PC-9 (cell line): ENCODE measurements around the gene PLEKHH2. TPM values are rescaled to one million over a fixed set of nuclear protein-coding genes. Genes with fewer than 3 reads are reported as not detected.

Experiments
- BruUV-seq: library from RNA; stranded (reverse); fragments of 400-500 nt; replicated peaks from 2 replicates; lab custom pipeline; 2021; lab: Mats Ljungman, UMichigan
- CTCF ChIA-PET: fragments of 300-600 bp; sonication (Branson Sonifier 250); formaldehyde crosslinking; loops from one replicate; lab custom pipeline; 2022; ENCODE audit warnings: antibody characterized with exemption; lab: Charles Lee
- POLR2A ChIA-PET: fragments of 300-600 bp; sonication (Branson Sonifier 250); formaldehyde crosslinking; loops from one replicate; lab custom pipeline; 2022; ENCODE audit warnings: antibody characterized with exemption; ENCODE audit not compliant: unreplicated experiment; lab: Charles Lee
- DNase-seq, 2 experiments: peaks; one replicate each; pipeline versions ENCODE4 v3.0.0 to v3.0.0-alpha.2; 2015 to 2022; ENCODE audit warnings: mixed read lengths in 1 of 2
- H2AFZ ChIP-seq: fragments of 200-600 bp; sonication (generic); 2 replicates; pipeline ENCODE4 v1.8.1; 2017; ENCODE audit warnings: antibody characterized with exemption
- H3F3A ChIP-seq: fragments of 200-600 bp; sonication (generic); 2 replicates; pipeline ENCODE4 v1.8.1; 2017; ENCODE audit warnings: antibody characterized with exemption, mild to moderate bottlenecking, low read depth; ENCODE audit not compliant: insufficient read depth
- H3K27ac ChIP-seq: fragments of 200-600 bp; sonication (generic); 2 replicates; pipeline ENCODE4 v1.6.1; 2016; ENCODE audit warnings: mixed run types
- H3K27me3 ChIP-seq: fragments of 200-600 bp; sonication (generic); 2 replicates; pipeline ENCODE4 v1.6.1; 2016; ENCODE audit warnings: low read depth, mixed run types; ENCODE audit not compliant: insufficient read depth
- H3K36me3 ChIP-seq: fragments of 200-600 bp; sonication (generic); 2 replicates; pipeline ENCODE4 v1.6.1; 2016; ENCODE audit warnings: low read depth, mixed run types
- H3K4me1 ChIP-seq: fragments of 200-600 bp; sonication (generic); replicated peaks from 2 replicates; pipeline ENCODE4 v1.6.1; 2016; ENCODE audit warnings: mixed run types; ENCODE audit not compliant: insufficient read depth
- H3K4me2 ChIP-seq: fragments of 200-600 bp; sonication (generic); 2 replicates; pipeline ENCODE4 v1.6.1; 2017; ENCODE audit warnings: mixed run types
- H3K4me3 ChIP-seq: fragments of 200-600 bp; sonication (generic); 2 replicates; pipeline ENCODE4 v1.6.1; 2016; ENCODE audit warnings: mixed run types
- H3K79me2 ChIP-seq: fragments of 200-600 bp; sonication (generic); 2 replicates; pipeline ENCODE4 v1.6.1; 2017; ENCODE audit warnings: low read depth, mixed run types
- H3K9me2 ChIP-seq: fragments of 200-600 bp; sonication (generic); 2 replicates; pipeline ENCODE4 v1.8.1; 2017; ENCODE audit warnings: mild to moderate bottlenecking; ENCODE audit not compliant: insufficient read depth
- H3K9me3 ChIP-seq: fragments of 200-600 bp; sonication (generic); 2 replicates; pipeline ENCODE4 v1.8.1; 2016; ENCODE audit warnings: low read depth; ENCODE audit not compliant: insufficient read depth
- H4K20me1 ChIP-seq: fragments of 200-600 bp; sonication (generic); 2 replicates; pipeline ENCODE4 v1.8.1; 2017; ENCODE audit not compliant: insufficient read depth
- EZH2 ChIP-seq: fragments of 200-600 bp; sonication (generic); IDR thresholded peaks from 2 replicates; pipeline ENCODE4 v1.8.0; 2017; ENCODE audit warnings: antibody characterized with exemption, low read depth
- intact Hi-C: fragments of 100-400 bp; cut with micrococcal nuclease; formaldehyde crosslinking; loops from one replicate; pipeline ENCODE4 v1.10.0; 2022; ENCODE audit not compliant: unreplicated experiment
- total RNA-seq: library from RNA; stranded (reverse); gene quantifications from 2 replicates; pipeline ENCODE4 v1.2.3, GENCODE V29; 2021
- TF ChIP-seq, protein P1 (sequence below): fragments of 200-600 bp; sonication (generic); conservative IDR thresholded peaks from 2 replicates; pipeline ENCODE4 v1.6.1; 2017; ENCODE audit warnings: mixed run types, antibody characterized with exemption, mild to moderate bottlenecking, moderate library complexity

Gene PLEKHH2
- total RNA-seq, 1 experiment from 2014 or later, result 1.6 TPM

- Histone ChIP-seq H3K4me3 (no peak overlapping the region), H3K4me1 (peaks cover 8% of the 10 kb centered on the region; the same call in 1 of the 2 replicates), H3K9me2 (no peaks in the 10 kb centered on the region), H3K79me2 (peaks cover 7% of the 10 kb centered on the region; the same call in 1 of the 2 replicates), H3K36me3 (no peaks in the 10 kb centered on the region), H2AFZ (no peak overlapping the region), H3K27ac (no peak overlapping the region), H3K4me2 (no peak overlapping the region), H3F3A (peaks cover 8% of the 10 kb centered on the region; the same call in 1 of the 2 replicates), H4K20me1 (0 out of 2 replicates have a peak, but pooled peaks cover 3% of the 10 kb centered on the region), H3K27me3 (no peaks in the 10 kb centered on the region), H3K9me3 (no peaks in the 10 kb centered on the region)
- intact Hi-C loops, result no loop called here
- BruUV-seq, result no TSS peak
- ChIA-PET POLR2A (no interaction called here), CTCF (no interaction called here)
- no peak for DNase-seq
- no peak for TF ChIP-seq EZH2
- TF ChIP-seq, protein P1, sequence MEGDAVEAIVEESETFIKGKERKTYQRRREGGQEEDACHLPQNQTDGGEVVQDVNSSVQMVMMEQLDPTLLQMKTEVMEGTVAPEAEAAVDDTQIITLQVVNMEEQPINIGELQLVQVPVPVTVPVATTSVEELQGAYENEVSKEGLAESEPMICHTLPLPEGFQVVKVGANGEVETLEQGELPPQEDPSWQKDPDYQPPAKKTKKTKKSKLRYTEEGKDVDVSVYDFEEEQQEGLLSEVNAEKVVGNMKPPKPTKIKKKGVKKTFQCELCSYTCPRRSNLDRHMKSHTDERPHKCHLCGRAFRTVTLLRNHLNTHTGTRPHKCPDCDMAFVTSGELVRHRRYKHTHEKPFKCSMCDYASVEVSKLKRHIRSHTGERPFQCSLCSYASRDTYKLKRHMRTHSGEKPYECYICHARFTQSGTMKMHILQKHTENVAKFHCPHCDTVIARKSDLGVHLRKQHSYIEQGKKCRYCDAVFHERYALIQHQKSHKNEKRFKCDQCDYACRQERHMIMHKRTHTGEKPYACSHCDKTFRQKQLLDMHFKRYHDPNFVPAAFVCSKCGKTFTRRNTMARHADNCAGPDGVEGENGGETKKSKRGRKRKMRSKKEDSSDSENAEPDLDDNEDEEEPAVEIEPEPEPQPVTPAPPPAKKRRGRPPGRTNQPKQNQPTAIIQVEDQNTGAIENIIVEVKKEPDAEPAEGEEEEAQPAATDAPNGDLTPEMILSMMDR, result no peak
Observed at GRCh38 chr2:43777306-43777926, 140.4 kb downstream of the PLEKHH2 start.

- intact Hi-C loops, result no loop called here
- ChIA-PET CTCF (no interaction called here), POLR2A (no interaction called here)
- no peaks in the 10 kb centered on the region for H3K27me3 ChIP-seq
- H3F3A ChIP-seq, result peaks cover 8% of the 10 kb centered on the region; the same call in 1 of the 2 replicates
- no TSS peak for BruUV-seq
- no peaks in the 10 kb centered on the region for H3K9me2 ChIP-seq
- H3K4me1 ChIP-seq, result peaks cover 8% of the 10 kb centered on the region; the same call in 1 of the 2 replicates
- H3K79me2 ChIP-seq, result peaks cover 7% of the 10 kb centered on the region; the same call in 1 of the 2 replicates
- H3K27ac ChIP-seq, result no peak overlapping the region
- H2AFZ ChIP-seq, result no peak overlapping the region
- DNase-seq, result no peak
- no peaks in the 10 kb centered on the region for H3K36me3 ChIP-seq
- no peaks in the 10 kb centered on the region for H3K9me3 ChIP-seq
- H3K4me3 ChIP-seq, result no peak overlapping the region
- TF ChIP-seq EZH2, result no peak
- TF ChIP-seq, protein P1, result no peak
- H4K20me1 ChIP-seq, result 0 out of 2 replicates have a peak, but pooled peaks cover 3% of the 10 kb centered on the region
- no peak overlapping the region for H3K4me2 ChIP-seq
Observed at GRCh38 chr2:43778233-43778632, 141.2 kb downstream of the PLEKHH2 start.

- H3K4me2 ChIP-seq, result no peak overlapping the region
- 0 out of 2 replicates have a peak, but pooled peaks cover 3% of the 10 kb centered on the region for H3K36me3 ChIP-seq
- intact Hi-C loops, result no loop called here
- no peaks in the 10 kb centered on the region for H3K4me1 ChIP-seq
- no peak overlapping the region for H3K27ac ChIP-seq
- H2AFZ ChIP-seq, result no peak overlapping the region
- DNase-seq, result no peak
- H3F3A ChIP-seq, result no peaks in the 10 kb centered on the region
- H3K9me3 ChIP-seq, result no peaks in the 10 kb centered on the region
- ChIA-PET POLR2A (no interaction called here), CTCF (no interaction called here)
- BruUV-seq, result no TSS peak
- no peaks in the 10 kb centered on the region for H3K79me2 ChIP-seq
- no peaks in the 10 kb centered on the region for H4K20me1 ChIP-seq
- no peak overlapping the region for H3K4me3 ChIP-seq
- H3K9me2 ChIP-seq, result no peaks in the 10 kb centered on the region
- no peaks in the 10 kb centered on the region for H3K27me3 ChIP-seq
- TF ChIP-seq EZH2, result no peak
- TF ChIP-seq, protein P1, result no peak
Observed at GRCh38 chr2:43787895-43788294, 150.8 kb downstream of the PLEKHH2 start.
